ENCODE measurements around the gene SPEM1. TPM values are rescaled to one million over a fixed set of nuclear protein-coding genes. Genes with fewer than 3 reads are reported as not detected.

SPEM1 gene
- total RNA-seq, 4 donors from 2014 or later, result not detected

GRCh38 chr17:7440113-7440833 is 20.1 kb downstream of the SPEM1 start:
- Histone ChIP-seq H3K27me3 (peaks cover 0 to 23% of the 10 kb centered on the region in 2 donors), H3K4me1 (peaks cover 0 to 48% of the 10 kb centered on the region in 2 donors), H3K9me3 (no peaks in the 10 kb centered on the region), H3K4me3 (peak overlapping the region; percentile 17 to 19), H3K36me3 (no peaks in the 10 kb centered on the region), H3K27ac (peak overlapping the region; percentile 12 to 36)
- intact Hi-C loops (cut with DNase I; ENCODE audit: low total_unique reads), result no loop called here
- TF ChIP-seq POLR2A (IDR thresholded peaks at IDR 0.05) (no peak), CTCF (IDR thresholded peaks at IDR 0.05) (no peak)
- peak; percentile 40 to 67 for DNase-seq

GRCh38 chr17:7440834-7441195 is 20.7 kb downstream of the SPEM1 start:
- intact Hi-C loops (cut with DNase I; ENCODE audit: low total_unique reads), result no loop called here
- peak overlapping the region; percentile 12 to 36 for H3K27ac ChIP-seq
- no peak for TF ChIP-seq POLR2A (IDR thresholded peaks at IDR 0.05)
- no peak for TF ChIP-seq CTCF (IDR thresholded peaks at IDR 0.05)
- H3K4me1 ChIP-seq, result peaks cover 0 to 44% of the 10 kb centered on the region in 2 donors
- no peak overlapping the region for H3K4me3 ChIP-seq
- DNase-seq, result peak in 1 of 2 donors; percentile 38
- no peaks in the 10 kb centered on the region for H3K36me3 ChIP-seq
- H3K27me3 ChIP-seq, result peaks cover 0 to 27% of the 10 kb centered on the region in 2 donors
- H3K9me3 ChIP-seq, result no peaks in the 10 kb centered on the region

- TF ChIP-seq CTCF (IDR thresholded peaks at IDR 0.05) (no peak), POLR2A (IDR thresholded peaks at IDR 0.05) (no peak)
- H3K27ac ChIP-seq, result peak overlapping the region in 1 of 2 donors; percentile 12
- no peaks in the 10 kb centered on the region for H3K36me3 ChIP-seq
- no peaks in the 10 kb centered on the region for H3K9me3 ChIP-seq
- intact Hi-C loops (cut with DNase I; ENCODE audit: low total_unique reads), result no loop called here
- H3K4me1 ChIP-seq, result peaks cover 0 to 39% of the 10 kb centered on the region in 2 donors
- H3K27me3 ChIP-seq, result peaks cover 0 to 28% of the 10 kb centered on the region in 2 donors
- H3K4me3 ChIP-seq, result no peak overlapping the region
- no peak for DNase-seq
Observed at GRCh38 chr17:7441266-7441665, 21.1 kb downstream of the SPEM1 start.

GRCh38 chr17:7442142-7442541 is 22.0 kb downstream of the SPEM1 start:
- H3K27me3 ChIP-seq, result peaks cover 0 to 28% of the 10 kb centered on the region in 2 donors
- no peak overlapping the region for H3K27ac ChIP-seq
- DNase-seq, result no peak
- intact Hi-C loops (cut with DNase I; ENCODE audit: low total_unique reads), result no loop called here
- no peaks in the 10 kb centered on the region for H3K36me3 ChIP-seq
- TF ChIP-seq CTCF (IDR thresholded peaks at IDR 0.05) (no peak), POLR2A (IDR thresholded peaks at IDR 0.05) (no peak)
- no peak overlapping the region for H3K4me3 ChIP-seq
- H3K9me3 ChIP-seq, result no peaks in the 10 kb centered on the region
- peaks cover 0 to 39% of the 10 kb centered on the region in 2 donors for H3K4me1 ChIP-seq
